Measurements from ENCODE around the gene FGF9. TPM values are rescaled to one million over a fixed set of nuclear protein-coding genes. Genes with fewer than 3 reads are reported as not detected.

Gene FGF9
- total RNA-seq, 1 donor from 2014 or later, result 12.3 TPM

DNA sequence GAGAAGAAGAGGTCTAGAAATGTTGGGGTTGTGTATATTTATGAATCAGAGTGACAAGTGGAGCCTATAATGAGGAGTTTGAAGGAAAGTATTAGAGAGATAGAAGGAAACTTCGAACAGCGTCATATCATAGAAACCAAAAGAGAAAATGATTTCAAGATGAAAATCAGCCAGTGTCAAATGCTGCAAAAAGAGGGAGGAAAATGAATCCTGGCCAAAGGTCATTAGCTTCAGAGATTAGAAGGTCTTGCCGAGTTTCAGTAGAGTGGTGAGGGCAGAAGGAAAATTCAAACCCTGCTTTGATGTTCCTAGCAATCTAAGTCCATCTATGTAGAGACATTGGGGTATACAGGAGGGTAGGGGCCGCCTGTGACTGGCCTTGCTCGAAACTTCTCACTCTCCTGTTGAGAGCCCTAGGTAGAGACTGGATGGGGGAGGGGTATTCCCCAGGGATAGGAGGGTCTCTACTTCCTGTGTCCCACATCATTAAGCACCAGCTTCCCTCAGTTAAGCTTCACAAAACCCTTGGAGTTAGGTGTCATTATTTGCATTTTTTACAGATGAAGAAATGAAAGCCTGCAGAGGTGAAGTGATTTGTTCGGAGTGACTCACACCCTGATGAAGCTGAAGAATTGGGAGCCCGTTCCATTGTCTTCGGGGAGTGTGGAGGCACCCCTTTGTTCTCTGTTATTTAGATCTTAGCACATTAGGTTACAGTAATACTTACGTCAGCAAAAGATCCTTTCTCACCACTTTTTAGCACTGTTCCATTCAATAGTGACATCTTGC is 62.8 kb downstream of the FGF9 start:
- TF ChIP-seq, protein P1, sequence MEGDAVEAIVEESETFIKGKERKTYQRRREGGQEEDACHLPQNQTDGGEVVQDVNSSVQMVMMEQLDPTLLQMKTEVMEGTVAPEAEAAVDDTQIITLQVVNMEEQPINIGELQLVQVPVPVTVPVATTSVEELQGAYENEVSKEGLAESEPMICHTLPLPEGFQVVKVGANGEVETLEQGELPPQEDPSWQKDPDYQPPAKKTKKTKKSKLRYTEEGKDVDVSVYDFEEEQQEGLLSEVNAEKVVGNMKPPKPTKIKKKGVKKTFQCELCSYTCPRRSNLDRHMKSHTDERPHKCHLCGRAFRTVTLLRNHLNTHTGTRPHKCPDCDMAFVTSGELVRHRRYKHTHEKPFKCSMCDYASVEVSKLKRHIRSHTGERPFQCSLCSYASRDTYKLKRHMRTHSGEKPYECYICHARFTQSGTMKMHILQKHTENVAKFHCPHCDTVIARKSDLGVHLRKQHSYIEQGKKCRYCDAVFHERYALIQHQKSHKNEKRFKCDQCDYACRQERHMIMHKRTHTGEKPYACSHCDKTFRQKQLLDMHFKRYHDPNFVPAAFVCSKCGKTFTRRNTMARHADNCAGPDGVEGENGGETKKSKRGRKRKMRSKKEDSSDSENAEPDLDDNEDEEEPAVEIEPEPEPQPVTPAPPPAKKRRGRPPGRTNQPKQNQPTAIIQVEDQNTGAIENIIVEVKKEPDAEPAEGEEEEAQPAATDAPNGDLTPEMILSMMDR (IDR thresholded peaks at IDR 0.05; ENCODE audit: borderline replicate concordance), result no peak
- Histone ChIP-seq H3K27me3 (ENCODE audit: low read depth) (peaks cover 4% of the 10 kb centered on the region), H3K9me3 (replicated peaks) (peaks cover 14% of the 10 kb centered on the region), H3K4me3 (no peak overlapping the region), H3K36me3 (no peaks in the 10 kb centered on the region), H3K27ac (replicated peaks) (no peak overlapping the region), H3K4me1 (peaks cover 17% of the 10 kb centered on the region)
- no peak for DNase-seq
- intact Hi-C loops (cut with micrococcal nuclease), result no loop called here

DNA sequence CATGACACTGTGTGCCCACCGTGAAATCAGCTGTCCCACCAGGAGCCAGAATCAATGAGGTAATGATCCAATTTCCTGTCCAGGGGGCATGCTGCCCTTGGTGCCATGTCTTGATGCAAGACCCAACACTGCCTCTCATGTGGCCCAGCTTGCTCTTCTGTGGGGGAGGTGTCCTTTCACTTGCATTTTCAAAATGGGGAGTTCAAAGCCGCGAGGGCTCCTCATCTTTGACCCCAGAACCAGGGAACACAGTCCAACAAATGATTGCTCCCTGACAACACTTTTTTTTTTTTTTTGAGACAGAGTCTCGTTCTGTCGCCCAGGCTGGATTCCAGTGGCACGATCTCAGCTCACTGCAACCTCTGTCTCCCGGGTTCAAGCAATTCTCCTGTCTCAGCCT is 64.1 kb downstream of the FGF9 start:
- Histone ChIP-seq H3K36me3 (no peaks in the 10 kb centered on the region), H3K4me3 (no peak overlapping the region), H3K27me3 (ENCODE audit: low read depth) (no peaks in the 10 kb centered on the region), H3K9me3 (replicated peaks) (peaks cover 14% of the 10 kb centered on the region), H3K4me1 (peaks cover 17% of the 10 kb centered on the region), H3K27ac (replicated peaks) (no peak overlapping the region)
- DNase-seq, result no peak
- intact Hi-C loops (cut with micrococcal nuclease), result no loop called here
- TF ChIP-seq, protein P1 (IDR thresholded peaks at IDR 0.05; ENCODE audit: borderline replicate concordance), result no peak

DNA sequence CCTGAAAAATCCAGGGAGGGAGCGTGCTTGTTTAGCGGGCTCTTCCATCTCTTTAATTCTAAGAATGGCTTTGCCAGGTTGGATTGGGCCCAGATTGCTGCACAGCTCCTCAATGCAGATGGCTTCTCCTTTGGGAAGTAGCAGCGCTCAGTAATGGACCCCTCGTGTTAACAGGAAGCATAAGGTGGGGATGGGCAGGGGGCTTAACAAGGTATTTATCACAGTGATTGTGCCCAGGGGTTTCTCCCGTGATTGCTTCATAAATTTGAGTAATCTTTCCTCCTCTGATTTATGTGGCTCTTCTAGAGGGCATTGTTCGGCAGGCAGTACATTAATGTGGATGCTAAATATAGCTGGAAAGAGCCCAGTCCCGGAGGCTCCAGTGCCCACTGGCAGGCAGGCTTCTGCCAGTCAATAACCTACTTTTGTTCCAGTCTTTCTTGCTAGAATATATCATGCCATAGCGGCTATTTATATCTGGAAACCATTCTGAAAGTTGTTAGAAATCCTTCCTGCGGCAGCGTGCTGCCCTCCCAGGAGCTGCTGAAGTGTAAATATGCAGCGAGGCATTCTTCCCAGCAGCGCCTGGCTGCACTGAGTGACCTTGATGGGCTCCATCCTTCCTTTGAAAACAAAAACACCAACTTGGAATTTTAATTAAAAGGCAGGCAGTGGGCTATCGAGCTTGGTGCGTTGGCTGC is 65.0 kb downstream of the FGF9 start:
- H3K27ac ChIP-seq (replicated peaks), result peak overlapping the region; percentile 84
- peaks cover 17% of the 10 kb centered on the region for H3K4me1 ChIP-seq
- intact Hi-C loops (cut with micrococcal nuclease), result no loop called here
- no peaks in the 10 kb centered on the region for H3K36me3 ChIP-seq
- H3K9me3 ChIP-seq (replicated peaks), result peaks cover 14% of the 10 kb centered on the region
- H3K4me3 ChIP-seq, result peak overlapping the region; percentile 25
- TF ChIP-seq, protein P1 (IDR thresholded peaks at IDR 0.05; ENCODE audit: borderline replicate concordance), result no peak
- H3K27me3 ChIP-seq (ENCODE audit: low read depth), result no peaks in the 10 kb centered on the region
- peak; percentile 24 for DNase-seq

DNA sequence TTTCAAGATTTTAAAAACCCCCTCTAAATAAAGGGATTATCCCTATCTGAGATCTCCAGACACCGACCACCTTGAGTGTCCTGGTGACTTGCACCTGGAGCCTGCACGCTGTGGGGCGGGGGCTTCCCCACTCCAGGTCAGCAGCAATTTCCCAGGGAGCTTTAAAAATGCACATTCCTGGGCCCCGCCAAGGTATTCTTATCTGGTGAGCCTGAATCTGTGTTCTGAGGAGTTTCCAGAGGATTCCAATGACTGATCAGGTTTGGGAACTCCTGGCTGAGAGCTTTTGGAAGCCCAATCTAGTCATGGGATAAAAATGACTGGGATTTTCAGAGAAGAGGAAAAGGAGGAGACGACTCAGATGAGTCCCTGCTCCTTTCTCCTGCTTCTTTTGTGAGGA is 66.1 kb downstream of the FGF9 start:
- intact Hi-C loops (cut with micrococcal nuclease), result no loop called here

DNA sequence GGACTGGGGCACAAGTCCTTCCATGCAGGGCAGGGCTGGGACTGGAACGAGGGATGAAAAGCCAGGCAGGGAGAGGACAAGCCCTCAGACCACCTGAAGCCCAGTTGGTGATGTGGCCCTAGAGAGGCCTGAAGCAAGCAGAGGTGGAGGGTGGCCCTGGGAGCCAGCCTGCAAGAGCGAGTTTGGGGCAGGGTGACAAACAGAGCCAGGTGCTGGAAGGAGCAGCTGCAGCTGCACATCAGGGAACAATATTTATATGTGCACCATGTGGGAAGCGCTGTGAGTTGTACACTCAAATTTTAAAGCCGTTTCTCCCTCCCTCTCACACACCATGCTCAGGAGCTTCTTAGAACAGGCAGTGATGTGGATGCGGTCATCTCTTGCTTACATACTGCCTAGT is 67.8 kb downstream of the FGF9 start:
- Histone ChIP-seq H3K4me3 (no peak overlapping the region), H3K27me3 (ENCODE audit: low read depth) (no peaks in the 10 kb centered on the region), H3K9me3 (replicated peaks) (no peaks in the 10 kb centered on the region), H3K4me1 (peaks cover 17% of the 10 kb centered on the region), H3K27ac (replicated peaks) (no peak overlapping the region), H3K36me3 (no peaks in the 10 kb centered on the region)
- DNase-seq, result no peak
- intact Hi-C loops (cut with micrococcal nuclease), result no loop called here
- TF ChIP-seq, protein P1 (IDR thresholded peaks at IDR 0.05; ENCODE audit: borderline replicate concordance), result no peak

More for the DNA sequence above, 66.1 kb downstream of the FGF9 start:
- Histone ChIP-seq H3K4me1 (peaks cover 17% of the 10 kb centered on the region), H3K4me3 (no peak overlapping the region), H3K27me3 (ENCODE audit: low read depth) (no peaks in the 10 kb centered on the region), H3K27ac (replicated peaks) (peak overlapping the region; percentile 84), H3K9me3 (replicated peaks) (peaks cover 9% of the 10 kb centered on the region), H3K36me3 (no peaks in the 10 kb centered on the region)
- DNase-seq, result no peak
- TF ChIP-seq, protein P1 (IDR thresholded peaks at IDR 0.05; ENCODE audit: borderline replicate concordance), result no peak

All from left ventricle myocardium inferior (tissue), 1 donor.